Large intestine (tissue), 3 donors: ENCODE data around the gene ATP8A2. TPM values are rescaled to one million over a fixed set of nuclear protein-coding genes. Genes with fewer than 3 reads are reported as not detected.

Experiments
- DNase-seq, 2 donors: peaks; one replicate each; pipeline versions ENCODE4 v3.0.0 to v3.0.0-alpha.2; 2013
- H3K27ac ChIP-seq: one replicate; pipeline ENCODE4 v1.5.1; 2013; ENCODE audit warnings: low read length
- H3K27me3 ChIP-seq: 2 replicates; pipeline ENCODE4 v1.6.1; 2013; ENCODE audit warnings: low read length; ENCODE audit not compliant: control insufficient read depth, insufficient read depth
- H3K36me3 ChIP-seq: 2 replicates; pipeline ENCODE4 v1.6.1; 2013; ENCODE audit warnings: low read length; ENCODE audit not compliant: control insufficient read depth, insufficient read depth
- H3K4me1 ChIP-seq: one replicate; pipeline ENCODE4 v1.6.1; 2013; ENCODE audit warnings: low read length; ENCODE audit not compliant: control insufficient read depth, insufficient read depth
- H3K4me3 ChIP-seq: one replicate; pipeline ENCODE4 v1.5.1; 2013; ENCODE audit warnings: low read length
- H3K9me3 ChIP-seq: one replicate; pipeline ENCODE4 v1.6.1; 2013; ENCODE audit warnings: mild to moderate bottlenecking, low read depth, low read length, moderate library complexity; ENCODE audit not compliant: control insufficient read depth
- WGBS: methylation state at CpG from one replicate; pipeline ENCODE4 v1.1.5; 2013; ENCODE audit warnings: low lambda C conversion rate; ENCODE audit not compliant: insufficient coverage; 5-methylcytosine and 5-hydroxymethylcytosine counted together
- polyA plus RNA-seq: library from polyadenylated mRNA; unstranded; fragments of 120-200 nt; gene quantifications from one replicate; pipeline ENCODE4 v1.2.1, GENCODE V29; 2013

ATP8A2 gene
- polyA plus RNA-seq, 1 donor: 2.3 TPM

DNA sequence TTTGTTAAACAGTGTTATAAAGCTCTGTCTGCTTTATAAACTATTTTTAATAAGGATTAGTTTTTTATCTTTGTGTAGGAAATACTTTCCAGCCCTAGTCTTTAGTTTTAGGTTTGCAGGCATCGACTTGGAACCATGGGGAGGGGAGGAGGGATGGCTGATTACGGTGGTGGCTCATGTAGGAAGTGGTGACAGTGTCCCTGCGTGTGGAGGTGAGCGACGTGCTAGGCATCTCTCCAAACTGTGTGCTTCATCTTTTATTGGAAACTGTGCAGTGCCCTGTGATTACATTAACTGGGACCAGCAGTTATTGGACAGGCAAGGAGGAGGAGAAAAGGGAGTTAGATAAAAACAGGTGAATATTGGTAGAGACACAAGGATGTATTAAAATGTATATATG, 203.8 kb downstream of the ATP8A2 start:
- no peaks in the 10 kb centered on the region for H3K36me3 ChIP-seq
- no peaks in the 10 kb centered on the region for H3K4me1 ChIP-seq
- no peak for DNase-seq
- 80% methylated on average over 1 of the region's 5 CpGs for WGBS
- no peak overlapping the region for H3K27ac ChIP-seq
- H3K9me3 ChIP-seq: no peaks in the 10 kb centered on the region
- no peak overlapping the region for H3K4me3 ChIP-seq
- H3K27me3 ChIP-seq: peaks cover 3% of the 10 kb centered on the region

DNA sequence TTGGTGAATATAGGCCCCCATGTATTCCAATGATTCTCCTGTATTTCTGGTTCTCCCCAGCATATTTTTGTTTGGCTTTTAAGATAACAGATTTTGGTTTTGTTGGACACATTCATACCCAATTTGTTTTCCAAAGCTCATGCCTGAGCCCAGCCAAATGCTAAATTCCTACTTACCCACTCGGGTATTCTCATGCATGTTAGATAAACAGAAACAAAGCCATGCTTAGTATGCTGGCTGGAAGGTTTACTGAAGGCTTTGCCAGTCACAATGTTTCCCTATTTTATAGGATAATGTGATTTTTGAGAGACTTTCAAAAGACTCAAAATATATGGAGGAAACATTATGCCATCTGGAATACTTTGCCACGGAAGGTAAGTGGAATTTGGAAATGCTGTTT, 206.8 kb downstream of the ATP8A2 start:
- Histone ChIP-seq H3K4me1 (no peaks in the 10 kb centered on the region), H3K36me3 (no peaks in the 10 kb centered on the region), H3K27me3 (peaks cover 3% of the 10 kb centered on the region), H3K9me3 (no peaks in the 10 kb centered on the region), H3K27ac (no peak overlapping the region), H3K4me3 (no peak overlapping the region)
- WGBS: no CpG with 5 or more reads among the region's 2 CpGs
- no peak for DNase-seq

DNA sequence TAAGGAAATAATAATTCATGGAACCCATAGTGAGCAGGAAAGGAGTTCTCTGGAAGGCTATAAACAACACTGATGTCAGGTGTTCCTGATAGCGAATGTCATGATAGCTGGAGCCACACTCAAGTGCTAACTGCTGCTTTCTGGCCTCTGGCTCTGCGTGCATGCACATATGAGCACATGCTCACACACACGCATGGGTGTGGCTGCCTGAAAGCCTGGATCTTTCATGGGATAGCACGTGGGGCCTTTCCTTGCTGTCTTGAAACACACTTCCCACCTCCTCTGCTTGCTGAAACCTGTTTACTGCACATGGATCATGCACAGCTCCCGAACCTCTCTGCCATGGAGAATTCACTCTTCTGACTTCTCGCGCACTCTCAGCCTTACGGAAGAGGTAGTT, 207.4 kb downstream of the ATP8A2 start:
- Histone ChIP-seq H3K4me3 (no peak overlapping the region), H3K4me1 (no peaks in the 10 kb centered on the region), H3K27ac (no peak overlapping the region), H3K27me3 (peaks cover 3% of the 10 kb centered on the region), H3K9me3 (no peaks in the 10 kb centered on the region), H3K36me3 (no peaks in the 10 kb centered on the region)
- no peak for DNase-seq
- WGBS: no CpG with 5 or more reads among the region's 8 CpGs

DNA sequence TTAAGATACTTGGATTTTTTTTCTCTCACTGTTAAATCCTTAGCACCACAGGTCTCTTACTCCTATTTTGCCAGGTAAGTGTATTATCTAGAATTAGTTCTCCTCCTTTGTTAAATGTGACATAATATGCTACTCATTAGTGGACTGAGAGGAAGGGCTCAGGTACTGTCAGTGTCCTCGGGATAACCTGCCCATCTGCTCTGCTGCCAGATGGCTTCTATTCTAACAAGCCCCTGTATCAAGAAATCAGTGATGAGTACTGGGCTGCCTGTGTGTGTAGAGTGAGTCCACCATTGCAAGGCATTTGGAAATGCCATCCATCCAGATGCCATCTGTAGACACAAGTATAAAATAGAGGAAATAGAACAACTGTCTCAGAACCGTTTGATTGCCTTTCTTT, 209.6 kb downstream of the ATP8A2 start:
- Histone ChIP-seq H3K36me3 (no peaks in the 10 kb centered on the region), H3K4me1 (no peaks in the 10 kb centered on the region), H3K27ac (no peak overlapping the region), H3K9me3 (no peaks in the 10 kb centered on the region), H3K4me3 (no peak overlapping the region), H3K27me3 (peaks cover 4% of the 10 kb centered on the region)
- no peak for DNase-seq
- WGBS: no CpG with 5 or more reads among the region's 2 CpGs

DNA sequence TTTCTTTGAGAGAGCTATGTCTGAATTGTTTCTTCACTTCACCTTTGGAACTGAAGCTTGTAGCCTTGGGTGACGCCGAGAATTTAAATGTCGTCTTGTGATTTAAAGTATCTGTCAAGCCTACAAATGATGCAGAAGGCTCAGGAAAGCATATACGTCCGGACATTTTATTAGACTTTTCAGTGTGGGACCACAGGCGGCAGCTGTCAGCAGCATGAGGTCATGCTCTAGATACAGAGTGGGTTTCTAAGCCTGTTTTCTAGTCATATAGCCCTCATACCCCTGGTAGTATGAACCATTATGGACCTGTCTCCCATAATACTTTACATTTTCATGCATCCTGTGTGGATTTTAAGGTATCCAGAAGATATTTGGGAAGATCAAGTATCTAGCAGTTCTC, 212.3 kb downstream of the ATP8A2 start:
- no peak for DNase-seq
- H3K9me3 ChIP-seq: no peaks in the 10 kb centered on the region
- H3K36me3 ChIP-seq: no peaks in the 10 kb centered on the region
- no peaks in the 10 kb centered on the region for H3K4me1 ChIP-seq
- H3K27me3 ChIP-seq: peaks cover 4% of the 10 kb centered on the region
- no peak overlapping the region for H3K4me3 ChIP-seq
- 54% methylated on average over 3 of the region's 6 CpGs for WGBS
- no peak overlapping the region for H3K27ac ChIP-seq

DNA sequence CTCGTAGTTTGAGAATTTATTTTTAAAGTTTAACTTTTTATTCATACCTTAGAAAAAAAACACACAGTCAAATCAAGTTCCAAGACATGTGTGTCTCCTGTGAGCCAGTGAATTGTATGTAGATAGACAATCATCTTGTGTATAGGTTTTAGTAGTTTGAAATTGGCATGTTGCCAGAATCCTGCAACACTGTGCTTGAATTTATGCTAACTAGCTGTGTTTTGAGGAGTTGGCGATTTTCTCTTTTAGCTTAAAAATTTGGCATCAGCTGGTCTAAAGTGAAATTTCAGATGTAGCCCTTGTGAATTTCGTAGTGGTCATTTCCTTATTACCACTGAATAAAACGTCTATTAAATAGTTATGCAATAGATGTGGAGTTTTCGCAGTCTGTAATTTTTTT, 213.2 kb downstream of the ATP8A2 start:
- 100% methylated on average over 2 of the region's 5 CpGs for WGBS
- no peak overlapping the region for H3K27ac ChIP-seq

DNA sequence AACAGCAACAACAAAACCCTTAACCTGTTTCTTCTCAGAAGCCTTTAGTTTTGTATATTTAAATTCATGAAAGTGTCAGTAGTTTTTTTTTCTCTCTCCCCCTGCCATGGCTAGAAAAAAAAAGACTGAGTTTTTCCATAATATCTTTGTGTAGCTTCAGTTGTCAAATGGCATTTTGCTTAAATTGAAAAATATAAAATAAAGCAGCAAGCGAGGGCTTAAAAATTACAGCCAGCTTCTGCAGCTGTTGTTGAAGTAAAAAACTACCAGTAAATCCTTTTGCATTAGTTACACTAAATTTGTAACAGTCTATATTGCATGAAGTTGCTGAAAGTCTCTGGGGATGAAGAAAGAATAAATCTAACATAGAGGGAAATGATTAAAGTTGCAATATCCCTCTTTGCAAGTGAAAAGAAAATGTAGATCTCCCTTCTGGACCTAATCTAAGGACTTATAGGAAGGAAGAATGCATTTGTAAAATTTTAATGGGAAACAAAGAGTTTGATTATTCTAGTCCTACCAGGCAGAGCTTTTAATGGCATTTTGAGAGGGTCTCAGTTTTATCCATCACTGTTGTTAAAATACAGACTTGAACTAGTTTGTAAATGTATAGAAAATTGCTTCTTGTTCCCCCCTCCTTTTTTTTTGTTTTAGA, 215.7 kb downstream of the ATP8A2 start:
- DNase-seq: no peak
- Histone ChIP-seq H3K27ac (no peak overlapping the region), H3K9me3 (no peaks in the 10 kb centered on the region), H3K27me3 (peaks cover 4% of the 10 kb centered on the region), H3K36me3 (no peaks in the 10 kb centered on the region), H3K4me1 (no peaks in the 10 kb centered on the region), H3K4me3 (no peak overlapping the region)
- 100% methylated on average over 1 of the region's 1 CpG for WGBS

More for the DNA sequence above, 213.2 kb downstream of the ATP8A2 start:
- no peaks in the 10 kb centered on the region for H3K9me3 ChIP-seq
- no peak overlapping the region for H3K4me3 ChIP-seq
- no peaks in the 10 kb centered on the region for H3K36me3 ChIP-seq
- no peak for DNase-seq
- H3K4me1 ChIP-seq: no peaks in the 10 kb centered on the region
- H3K27me3 ChIP-seq: peaks cover 4% of the 10 kb centered on the region

DNA sequence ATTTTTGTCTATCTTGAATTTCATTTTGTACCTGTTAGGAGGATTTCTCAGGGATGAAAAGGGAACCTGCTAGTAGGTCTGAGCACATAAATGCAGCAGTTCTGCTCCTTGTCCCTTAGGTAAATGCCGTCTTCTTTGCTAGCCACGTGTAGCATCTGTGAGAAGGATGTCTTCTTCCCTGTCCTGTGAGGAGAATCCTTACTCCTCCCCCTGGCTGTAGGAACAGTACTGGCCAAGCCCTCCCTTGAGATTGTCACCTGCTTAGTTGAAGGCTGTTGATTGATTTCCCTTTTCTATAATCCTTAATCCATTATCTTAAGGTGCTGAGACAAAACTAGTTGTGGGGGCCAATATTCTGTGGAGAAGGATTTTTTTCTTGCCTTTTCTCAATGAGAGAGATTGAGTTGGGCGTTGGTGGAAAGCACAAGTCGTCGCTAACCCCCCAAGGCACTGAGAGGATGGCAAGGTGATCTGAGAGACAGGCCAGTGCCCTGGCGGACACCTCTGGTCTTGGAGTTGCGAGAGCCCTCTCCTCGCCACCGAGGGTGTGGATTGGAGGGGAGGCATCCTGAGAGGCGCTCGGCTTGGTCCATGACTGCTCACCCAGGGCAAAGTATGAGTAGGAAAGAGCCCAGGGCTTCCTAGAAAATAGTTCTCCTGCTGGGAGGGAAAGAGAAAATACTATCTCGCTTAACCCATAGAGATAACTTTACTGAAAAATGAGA, 216.7 kb downstream of the ATP8A2 start:
- Histone ChIP-seq H3K36me3 (no peaks in the 10 kb centered on the region), H3K4me3 (no peak overlapping the region), H3K27me3 (peaks cover 4% of the 10 kb centered on the region), H3K4me1 (no peaks in the 10 kb centered on the region), H3K9me3 (no peaks in the 10 kb centered on the region), H3K27ac (no peak overlapping the region)
- WGBS: no CpG with 5 or more reads among the region's 12 CpGs
- DNase-seq: no peak

DNA sequence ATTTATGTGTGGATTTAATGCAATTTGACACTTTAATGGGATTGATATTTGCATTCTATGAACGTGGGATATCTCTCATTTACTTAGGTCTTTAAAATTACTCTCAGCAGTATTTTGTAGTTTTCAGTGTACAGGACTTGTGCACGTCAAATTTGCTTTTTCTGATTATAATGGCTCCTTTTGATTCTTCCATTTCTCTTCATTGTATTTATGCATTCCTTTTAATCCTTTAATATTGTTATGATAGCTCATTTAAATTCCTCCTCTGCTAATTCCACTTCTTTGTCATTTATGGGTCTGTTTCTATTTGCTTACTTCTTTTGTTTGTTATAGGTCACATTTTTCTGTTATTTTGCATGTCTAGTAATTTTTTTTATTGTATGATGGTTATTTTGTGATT, 226.6 kb downstream of the ATP8A2 start:
- no CpG with 5 or more reads among the region's 2 CpGs for WGBS
- Histone ChIP-seq H3K27me3 (peaks cover 2% of the 10 kb centered on the region), H3K9me3 (no peaks in the 10 kb centered on the region)

DNA sequence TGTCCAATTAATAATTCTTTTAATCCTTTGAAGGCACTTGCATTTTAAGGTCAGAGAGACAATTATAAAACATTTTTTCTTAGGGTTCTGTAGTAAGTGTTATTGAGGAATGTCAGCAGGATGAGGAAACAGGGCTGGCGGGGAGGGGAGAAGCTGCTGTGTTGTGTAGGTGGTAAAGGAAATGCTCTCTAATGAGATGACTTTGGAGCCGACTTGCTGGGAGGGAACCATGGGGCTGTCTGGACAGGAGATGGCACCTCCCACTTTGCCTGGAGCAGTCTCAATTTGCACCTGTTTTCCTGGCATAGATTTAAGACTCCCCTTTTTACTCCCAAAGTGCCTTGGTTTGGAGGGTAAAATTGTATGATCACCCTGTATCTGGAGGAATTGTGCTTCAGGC, 230.4 kb downstream of the ATP8A2 start:
- no peak for DNase-seq
- WGBS: no CpG with 5 or more reads among the region's 2 CpGs
- H3K4me1 ChIP-seq: no peaks in the 10 kb centered on the region
- H3K9me3 ChIP-seq: no peaks in the 10 kb centered on the region
- peaks cover 5% of the 10 kb centered on the region for H3K27me3 ChIP-seq
- H3K4me3 ChIP-seq: no peak overlapping the region
- H3K36me3 ChIP-seq: no peaks in the 10 kb centered on the region
- H3K27ac ChIP-seq: no peak overlapping the region

More for the DNA sequence above, 226.6 kb downstream of the ATP8A2 start:
- H3K36me3 ChIP-seq: no peaks in the 10 kb centered on the region
- no peak overlapping the region for H3K4me3 ChIP-seq
- H3K4me1 ChIP-seq: no peaks in the 10 kb centered on the region
- no peak overlapping the region for H3K27ac ChIP-seq
- no peak for DNase-seq

DNA sequence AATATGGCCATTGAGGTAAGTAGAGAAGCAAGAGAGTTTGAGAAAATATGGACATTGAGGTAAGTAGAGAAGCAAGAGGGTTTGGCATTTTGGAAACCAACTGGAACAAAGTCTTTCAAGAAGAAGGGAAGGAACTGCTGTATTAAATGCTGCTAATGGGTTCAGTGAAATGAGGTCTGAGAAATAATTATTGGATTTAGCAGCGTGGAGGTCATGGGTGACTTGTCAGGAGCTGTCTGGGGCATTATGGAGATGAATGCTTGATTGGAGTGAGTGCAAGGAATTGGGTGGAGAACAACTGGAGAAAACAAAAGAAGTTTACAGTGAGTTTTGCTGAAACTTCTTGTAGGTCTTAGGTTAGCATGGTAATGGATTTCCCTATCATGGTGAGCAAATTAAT, 232.3 kb downstream of the ATP8A2 start:
- Histone ChIP-seq H3K4me1 (no peaks in the 10 kb centered on the region), H3K9me3 (no peaks in the 10 kb centered on the region), H3K36me3 (no peaks in the 10 kb centered on the region), H3K27me3 (peaks cover 4% of the 10 kb centered on the region), H3K4me3 (no peak overlapping the region), H3K27ac (no peak overlapping the region)
- no peak for DNase-seq
- WGBS: no CpG with 5 or more reads among the region's 1 CpG
